ENCODE results near the gene TMX4. TPM values are rescaled to one million over a fixed set of nuclear protein-coding genes. Genes with fewer than 3 reads are reported as not detected.

Gene TMX4
- total RNA-seq, 4 donors from 2014 or later: 27.4 to 44.7 (median 31.1) TPM

DNA sequence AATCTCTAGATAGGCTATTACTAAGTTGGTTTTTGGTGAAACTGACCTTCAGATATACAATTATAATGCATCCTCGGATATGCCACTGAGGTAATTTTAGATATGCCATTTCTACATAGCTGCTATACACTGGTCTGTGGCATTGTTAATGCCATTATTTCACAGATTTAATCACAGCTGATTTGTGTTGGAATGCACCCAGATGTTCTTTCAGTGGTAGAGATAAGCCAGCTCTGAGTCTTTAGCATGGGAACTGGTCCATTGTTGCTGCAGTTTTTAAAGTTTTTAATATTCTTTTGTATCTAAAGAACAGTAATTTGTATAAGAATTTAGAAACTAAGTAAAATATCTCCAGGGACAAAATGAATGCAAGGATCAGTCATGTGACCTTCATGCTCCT is 6.8 kb downstream of the TMX4 start:
- TF ChIP-seq, protein P1, sequence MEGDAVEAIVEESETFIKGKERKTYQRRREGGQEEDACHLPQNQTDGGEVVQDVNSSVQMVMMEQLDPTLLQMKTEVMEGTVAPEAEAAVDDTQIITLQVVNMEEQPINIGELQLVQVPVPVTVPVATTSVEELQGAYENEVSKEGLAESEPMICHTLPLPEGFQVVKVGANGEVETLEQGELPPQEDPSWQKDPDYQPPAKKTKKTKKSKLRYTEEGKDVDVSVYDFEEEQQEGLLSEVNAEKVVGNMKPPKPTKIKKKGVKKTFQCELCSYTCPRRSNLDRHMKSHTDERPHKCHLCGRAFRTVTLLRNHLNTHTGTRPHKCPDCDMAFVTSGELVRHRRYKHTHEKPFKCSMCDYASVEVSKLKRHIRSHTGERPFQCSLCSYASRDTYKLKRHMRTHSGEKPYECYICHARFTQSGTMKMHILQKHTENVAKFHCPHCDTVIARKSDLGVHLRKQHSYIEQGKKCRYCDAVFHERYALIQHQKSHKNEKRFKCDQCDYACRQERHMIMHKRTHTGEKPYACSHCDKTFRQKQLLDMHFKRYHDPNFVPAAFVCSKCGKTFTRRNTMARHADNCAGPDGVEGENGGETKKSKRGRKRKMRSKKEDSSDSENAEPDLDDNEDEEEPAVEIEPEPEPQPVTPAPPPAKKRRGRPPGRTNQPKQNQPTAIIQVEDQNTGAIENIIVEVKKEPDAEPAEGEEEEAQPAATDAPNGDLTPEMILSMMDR (IDR thresholded peaks at IDR 0.05; ENCODE audit: low read depth): no peak

GRCh38 chr20:8008733-8009132 is 10.8 kb downstream of the TMX4 start:
- TF ChIP-seq, protein P1 (IDR thresholded peaks at IDR 0.05; ENCODE audit: low read depth): no peak

DNA sequence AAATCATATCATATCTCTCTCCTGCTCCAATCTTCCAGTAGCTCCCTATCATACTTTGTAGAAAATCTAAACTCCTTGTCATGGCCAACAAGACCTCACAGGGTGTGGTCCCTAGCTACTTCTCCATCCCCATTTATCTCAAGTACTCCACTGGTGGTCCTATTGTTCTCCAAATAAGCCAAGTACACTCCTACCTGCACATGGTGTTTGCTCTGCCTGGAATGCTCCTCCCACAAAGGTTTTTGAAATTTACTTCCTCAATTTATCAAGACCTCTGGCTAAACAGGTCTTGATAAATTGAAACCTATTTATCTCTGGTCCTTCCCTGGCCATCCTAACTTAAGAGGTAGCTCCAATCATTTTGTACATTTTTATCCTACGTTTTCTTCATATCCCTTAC is 12.1 kb downstream of the TMX4 start:
- TF ChIP-seq, protein P1 (IDR thresholded peaks at IDR 0.05; ENCODE audit: low read depth): no peak

DNA sequence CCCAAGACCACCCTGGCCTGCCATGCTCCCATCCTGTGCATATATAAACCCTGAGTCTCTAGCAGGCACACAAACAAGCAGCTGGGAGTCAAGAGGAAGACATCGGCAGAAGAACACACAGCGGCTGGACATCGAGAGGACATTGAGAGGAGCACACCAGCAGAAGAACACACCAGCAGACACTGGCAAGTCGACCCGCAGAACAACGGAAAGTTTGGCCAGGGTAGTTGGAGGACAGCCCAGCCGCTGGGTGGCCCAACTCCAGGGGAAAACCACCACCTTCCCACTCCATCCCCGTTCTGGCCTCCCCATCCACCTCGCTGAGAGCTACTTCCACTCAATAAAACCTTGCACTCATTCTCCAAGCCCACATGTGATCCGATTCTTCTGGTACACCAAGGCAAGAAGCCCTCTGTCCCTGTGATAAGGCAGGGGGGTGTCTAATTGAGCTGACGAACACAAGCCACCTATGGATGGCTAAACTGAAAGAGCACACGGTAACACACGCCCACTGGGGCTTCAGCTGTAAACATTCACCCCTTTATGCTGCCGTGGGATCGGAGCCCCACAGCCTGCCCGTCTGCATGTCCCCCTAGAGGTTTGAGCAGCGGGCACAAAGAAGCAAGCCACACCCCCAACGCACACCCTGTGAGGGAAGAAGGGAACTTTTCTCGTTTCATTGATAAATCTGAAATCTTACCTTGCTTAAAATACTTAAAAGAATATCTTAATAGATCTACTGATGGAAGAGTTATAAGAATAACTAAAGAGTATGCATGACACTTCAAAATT is 13.8 kb downstream of the TMX4 start:
- TF ChIP-seq, protein P1 (IDR thresholded peaks at IDR 0.05; ENCODE audit: low read depth): no peak

GRCh38 chr20:8005033-8005432 is 14.5 kb downstream of the TMX4 start:
- TF ChIP-seq, protein P1 (IDR thresholded peaks at IDR 0.05; ENCODE audit: low read depth): no peak

- TF ChIP-seq, protein P1 (IDR thresholded peaks at IDR 0.05; ENCODE audit: low read depth): no peak
Measured at GRCh38 chr20:8002056-8002455, 17.5 kb downstream of the TMX4 start.

- TF ChIP-seq, protein P1 (IDR thresholded peaks at IDR 0.05; ENCODE audit: low read depth): no peak
Measured at GRCh38 chr20:8000796-8001195, 18.8 kb downstream of the TMX4 start.

All from subcutaneous adipose tissue (tissue), 4 donors.